ENCODE measurements around the gene CCDC175. TPM values are rescaled to one million over a fixed set of nuclear protein-coding genes. Genes with fewer than 3 reads are reported as not detected.

CCDC175 gene
- total RNA-seq, 1 donor from 2014 or later = not detected

DNA sequence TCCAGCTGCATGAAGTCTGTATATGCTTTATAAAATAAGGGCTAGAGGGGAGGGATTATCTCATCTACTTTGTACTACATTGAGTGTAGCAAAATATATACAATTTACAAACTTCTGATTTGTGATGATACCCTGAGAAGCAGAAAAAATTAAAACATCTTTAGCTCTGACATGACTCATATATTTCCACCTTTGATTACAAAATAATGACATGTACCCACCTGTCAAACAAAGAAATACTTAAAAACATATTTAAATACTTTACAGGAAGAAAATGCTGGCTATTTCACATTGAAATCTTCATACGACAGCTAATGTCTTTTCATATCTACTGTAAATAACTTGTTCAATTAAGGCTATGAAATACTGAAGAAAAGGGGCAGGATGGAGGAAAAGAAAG, 114.7 kb downstream of the CCDC175 start:
- TF ChIP-seq, protein P1, sequence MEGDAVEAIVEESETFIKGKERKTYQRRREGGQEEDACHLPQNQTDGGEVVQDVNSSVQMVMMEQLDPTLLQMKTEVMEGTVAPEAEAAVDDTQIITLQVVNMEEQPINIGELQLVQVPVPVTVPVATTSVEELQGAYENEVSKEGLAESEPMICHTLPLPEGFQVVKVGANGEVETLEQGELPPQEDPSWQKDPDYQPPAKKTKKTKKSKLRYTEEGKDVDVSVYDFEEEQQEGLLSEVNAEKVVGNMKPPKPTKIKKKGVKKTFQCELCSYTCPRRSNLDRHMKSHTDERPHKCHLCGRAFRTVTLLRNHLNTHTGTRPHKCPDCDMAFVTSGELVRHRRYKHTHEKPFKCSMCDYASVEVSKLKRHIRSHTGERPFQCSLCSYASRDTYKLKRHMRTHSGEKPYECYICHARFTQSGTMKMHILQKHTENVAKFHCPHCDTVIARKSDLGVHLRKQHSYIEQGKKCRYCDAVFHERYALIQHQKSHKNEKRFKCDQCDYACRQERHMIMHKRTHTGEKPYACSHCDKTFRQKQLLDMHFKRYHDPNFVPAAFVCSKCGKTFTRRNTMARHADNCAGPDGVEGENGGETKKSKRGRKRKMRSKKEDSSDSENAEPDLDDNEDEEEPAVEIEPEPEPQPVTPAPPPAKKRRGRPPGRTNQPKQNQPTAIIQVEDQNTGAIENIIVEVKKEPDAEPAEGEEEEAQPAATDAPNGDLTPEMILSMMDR (conservative IDR thresholded peaks at IDR 0.05; ENCODE audit: low read depth, low read length) = no peak
- H3K4me3 ChIP-seq (ENCODE audit: low read depth, low read length) = no peak overlapping the region
- DNase-seq (ENCODE audit: low read depth) = no peak

DNA sequence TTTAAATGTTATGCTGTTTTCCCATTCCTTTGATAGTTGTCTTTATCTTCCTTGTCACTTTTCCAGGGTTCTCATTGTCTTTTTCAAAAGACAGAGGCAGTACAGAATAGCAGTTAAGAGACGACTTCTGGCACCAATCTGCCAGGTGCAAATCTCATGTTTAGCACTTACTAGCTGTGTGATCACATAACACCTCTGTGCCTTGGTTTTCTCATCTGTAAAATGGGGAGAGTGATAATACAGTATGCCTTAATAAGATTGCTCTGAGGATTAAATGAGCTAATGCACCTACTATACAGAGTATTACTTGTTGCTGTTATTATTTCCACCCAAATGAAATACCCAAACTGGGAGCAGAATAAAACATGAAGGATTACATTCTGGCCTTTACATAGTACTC, 116.2 kb downstream of the CCDC175 start:
- no peak for DNase-seq (ENCODE audit: low read depth)
- TF ChIP-seq, protein P1 (conservative IDR thresholded peaks at IDR 0.05; ENCODE audit: low read depth, low read length) = no peak
- H3K4me3 ChIP-seq (ENCODE audit: low read depth, low read length) = no peak overlapping the region

DNA sequence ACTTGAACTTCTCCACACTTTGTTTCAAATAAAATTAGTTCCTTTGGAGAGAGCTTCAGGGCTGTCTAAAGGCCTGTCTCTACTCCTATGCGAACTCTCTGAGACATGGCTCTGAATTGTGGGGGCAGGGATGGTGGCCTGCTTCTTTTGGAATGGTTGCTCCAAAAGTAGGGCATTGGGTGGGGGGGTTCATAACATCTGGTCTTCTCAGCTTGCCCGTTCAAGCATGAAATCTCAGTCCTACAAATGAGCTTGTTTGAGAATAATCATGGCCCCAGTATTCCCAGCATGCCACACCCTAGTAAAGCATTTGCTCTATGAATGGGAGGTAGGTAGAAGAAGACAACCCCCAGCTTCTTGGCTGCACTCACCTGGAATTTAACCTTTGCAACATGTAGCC, 118.1 kb downstream of the CCDC175 start:
- TF ChIP-seq, protein P1 (conservative IDR thresholded peaks at IDR 0.05; ENCODE audit: low read depth, low read length) = no peak
- no peak for DNase-seq (ENCODE audit: low read depth)
- H3K4me3 ChIP-seq (ENCODE audit: low read depth, low read length) = no peak overlapping the region

DNA sequence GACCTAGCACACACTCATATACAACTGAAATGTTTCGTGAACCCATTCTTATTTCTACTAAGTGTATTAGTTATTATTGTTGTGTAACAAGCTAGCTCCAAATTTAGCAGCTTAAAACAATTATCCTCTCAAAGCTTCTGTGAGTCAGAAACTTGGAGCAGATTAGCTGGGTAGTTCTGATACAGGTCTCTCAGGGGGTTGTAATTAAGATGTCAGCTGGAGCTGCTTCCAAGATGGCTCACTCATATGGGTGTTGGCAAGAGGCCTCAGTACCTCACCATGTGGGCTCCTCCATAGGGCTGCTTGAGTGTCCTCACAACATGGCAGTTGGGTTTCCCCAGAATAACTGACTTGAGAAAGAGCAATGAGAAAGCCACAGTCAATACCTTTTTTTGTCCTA, 121.2 kb downstream of the CCDC175 start:
- no peak overlapping the region for H3K4me3 ChIP-seq (ENCODE audit: low read depth, low read length)
- TF ChIP-seq, protein P1 (conservative IDR thresholded peaks at IDR 0.05; ENCODE audit: low read depth, low read length) = no peak
- DNase-seq (ENCODE audit: low read depth) = no peak

Other genes with a start within 250 kb of the CCDC175 start
- 0.87 and 1.3 TPM in 2 replicates for gene GPR135, start 111.4 kb downstream of the CCDC175 start, total RNA-seq
- gene L3HYPDH, start 92.4 kb downstream of the CCDC175 start, total RNA-seq = 19.5 and 28.7 TPM in 2 replicates
- gene JKAMP, start 92.3 kb downstream of the CCDC175 start, total RNA-seq = 57.1 and 59.3 TPM in 2 replicates